Naive thymus-derived CD8-positive, alpha-beta T cell (primary cell): ENCODE results near the gene UGT2B15. TPM values are rescaled to one million over a fixed set of nuclear protein-coding genes. Genes with fewer than 3 reads are reported as not detected.
"Not testable (repeated sequence)": the region's sequence is repeated elsewhere in the genome, so short reads cannot be mapped to it uniquely, and the experiment has no call there.

Source experiments
- ATAC-seq, 2 donors: fragments of 150-1000 bp; cut with Tn5 transposase in 1 of 2; sonication (Bioruptor Pico), chemical (Tn5 transposase) in 1 of 2; 1 replicate in 1 of 2; 2 replicates in 1 of 2; pipeline ENCODE4 v1.10.0; 2021; ENCODE audit warnings: mild to moderate bottlenecking in 2 of 2, moderate library complexity in 2 of 2
- POLR2A ChIA-PET: fragments of 350-600 bp; sonication (Branson Sonifier 250); formaldehyde crosslinking; loops from one replicate; lab custom pipeline; 2021; ENCODE audit warnings: antibody characterized with exemption; lab: Charles Lee
- DNase-seq, 10 donors: peaks; one replicate each; pipeline versions ENCODE4 v3.0.0 to v3.0.0-alpha.2; 2020 to 2022
- H3K27ac Mint-ChIP-seq, 10 donors: one replicate each; pipeline ENCODE4 v1.8.0; 2020 to 2022; ENCODE audit warnings: mild to moderate bottlenecking in 10 of 10, mixed read lengths in 10 of 10, moderate library complexity in 4 of 10, inconsistent platforms in 1 of 10
- H3K27me3 Mint-ChIP-seq, 5 donors: one replicate each; pipeline ENCODE4 v1.8.0; 2021 to 2022; ENCODE audit warnings: mixed read lengths in 5 of 5
- H3K36me3 Mint-ChIP-seq, 3 donors: one replicate each; pipeline ENCODE4 v1.8.0; 2020 to 2022; ENCODE audit warnings: mixed read lengths in 3 of 3, mild to moderate bottlenecking in 2 of 3, inconsistent platforms in 1 of 3
- H3K4me1 Mint-ChIP-seq, 4 donors: one replicate each; pipeline ENCODE4 v1.8.0; 2021 to 2022; ENCODE audit warnings: mixed read lengths in 4 of 4
- H3K4me3 Mint-ChIP-seq, 10 donors: one replicate each; pipeline ENCODE4 v1.8.0; 2020 to 2022; ENCODE audit warnings: mild to moderate bottlenecking in 10 of 10, mixed read lengths in 10 of 10, moderate library complexity in 6 of 10, inconsistent platforms in 1 of 10
- H3K9me3 Mint-ChIP-seq, 9 donors: one replicate each; pipeline ENCODE4 v1.8.0; 2020 to 2022; ENCODE audit warnings: mixed read lengths in 9 of 9, mild to moderate bottlenecking in 3 of 9, inconsistent platforms in 1 of 9, moderate library complexity in 1 of 9
- polyA plus RNA-seq, 3 donors: library from polyadenylated mRNA; unstranded; fragments of 300-500 nt; fragmentation: Illumina TruSeq; gene quantifications; one replicate each; pipeline ENCODE4 v1.2.3, GENCODE V29; 2021
- total RNA-seq, 8 experiments: library from RNA in 2 of 8; stranded (reverse) in 2 of 8; gene quantifications; one replicate each; pipeline ENCODE4 v1.2.3 and lab custom pipeline; 2021 to 2026

UGT2B15 gene
- total and polyA plus RNA-seq, 5 experiments from 2014 or later, result not detected

GRCh38 chr4:68673143-68673542 lies 2.7 kb upstream of the UGT2B15 start:
- Mint-ChIP-seq H3K27ac (no peak overlapping the region), H3K27me3 (peaks cover 0 to 3% (median 0%) of the 10 kb centered on the region in 5 donors), H3K36me3 (no peaks in the 10 kb centered on the region), H3K4me1 (no peaks in the 10 kb centered on the region), H3K9me3 (peaks cover 0 to 13% (median 0%) of the 10 kb centered on the region in 9 donors), H3K4me3 (no peak overlapping the region)
- POLR2A ChIA-PET, result no interaction called here
- no peak for ATAC-seq
- peak in 1 of 10 donors; percentile 44 for DNase-seq

- H3K4me3 Mint-ChIP-seq, H3K27me3 Mint-ChIP-seq, H3K36me3 Mint-ChIP-seq, H3K4me1 Mint-ChIP-seq, H3K27ac Mint-ChIP-seq, POLR2A ChIA-PET, ATAC-seq, DNase-seq: not testable (repeated sequence)
- H3K9me3 Mint-ChIP-seq, result peaks cover 0 to 13% (median 0%) of the 10 kb centered on the region in 9 donors
Measured at GRCh38 chr4:68671217-68671616, 765 bp upstream of the UGT2B15 start.

GRCh38 chr4:68668537-68669163 lies 1.8 kb downstream of the UGT2B15 start:
- POLR2A ChIA-PET, DNase-seq, H3K27me3 Mint-ChIP-seq, H3K27ac Mint-ChIP-seq, H3K4me3 Mint-ChIP-seq, H3K36me3 Mint-ChIP-seq, H3K4me1 Mint-ChIP-seq, ATAC-seq: not testable (repeated sequence)
- peaks cover 0 to 13% (median 0%) of the 10 kb centered on the region in 9 donors for H3K9me3 Mint-ChIP-seq

- peak overlapping the region in 1 of 10 donors; percentile 9 for H3K27ac Mint-ChIP-seq
- DNase-seq, ATAC-seq, H3K4me3 Mint-ChIP-seq, POLR2A ChIA-PET, H3K9me3 Mint-ChIP-seq, H3K27me3 Mint-ChIP-seq, H3K36me3 Mint-ChIP-seq, H3K4me1 Mint-ChIP-seq: not testable (repeated sequence)
Measured at GRCh38 chr4:68667551-68667950, 2.9 kb downstream of the UGT2B15 start.

- ATAC-seq, H3K9me3 Mint-ChIP-seq, POLR2A ChIA-PET, H3K4me3 Mint-ChIP-seq, H3K4me1 Mint-ChIP-seq, H3K27me3 Mint-ChIP-seq, DNase-seq, H3K36me3 Mint-ChIP-seq, H3K27ac Mint-ChIP-seq: not testable (repeated sequence)
Measured at GRCh38 chr4:68664721-68665120, 5.7 kb downstream of the UGT2B15 start.

GRCh38 chr4:68662836-68663574 lies 7.4 kb downstream of the UGT2B15 start:
- H3K4me1 Mint-ChIP-seq, H3K27me3 Mint-ChIP-seq, H3K27ac Mint-ChIP-seq, H3K36me3 Mint-ChIP-seq, DNase-seq, POLR2A ChIA-PET, H3K9me3 Mint-ChIP-seq, ATAC-seq, H3K4me3 Mint-ChIP-seq: not testable (repeated sequence)

- no peak for ATAC-seq
- Mint-ChIP-seq H3K36me3 (no peaks in the 10 kb centered on the region), H3K27ac (no peak overlapping the region), H3K4me3 (no peak overlapping the region), H3K9me3 (no peaks in the 10 kb centered on the region), H3K4me1 (no peaks in the 10 kb centered on the region), H3K27me3 (no peaks in the 10 kb centered on the region)
- POLR2A ChIA-PET, result no interaction called here
- DNase-seq, result no peak
Measured at GRCh38 chr4:68658672-68659071, 11.8 kb downstream of the UGT2B15 start.

GRCh38 chr4:68657022-68657594 lies 13.3 kb downstream of the UGT2B15 start:
- DNase-seq, H3K4me1 Mint-ChIP-seq, H3K9me3 Mint-ChIP-seq, H3K36me3 Mint-ChIP-seq, ATAC-seq, H3K4me3 Mint-ChIP-seq, H3K27me3 Mint-ChIP-seq, POLR2A ChIA-PET, H3K27ac Mint-ChIP-seq: not testable (repeated sequence)

GRCh38 chr4:68656445-68656973 lies 13.9 kb downstream of the UGT2B15 start:
- H3K27ac Mint-ChIP-seq, H3K27me3 Mint-ChIP-seq, H3K9me3 Mint-ChIP-seq, H3K4me3 Mint-ChIP-seq, H3K4me1 Mint-ChIP-seq, POLR2A ChIA-PET, DNase-seq, ATAC-seq, H3K36me3 Mint-ChIP-seq: not testable (repeated sequence)

- Mint-ChIP-seq H3K36me3 (no peaks in the 10 kb centered on the region), H3K27me3 (peaks cover 0 to 11% (median 0%) of the 10 kb centered on the region in 5 donors), H3K4me3 (no peak overlapping the region), H3K27ac (no peak overlapping the region), H3K4me1 (no peaks in the 10 kb centered on the region), H3K9me3 (no peaks in the 10 kb centered on the region)
- POLR2A ChIA-PET, result interaction anchor here (0.6 kb wide), 1 partner anchor 8 kb away, joined by 5 read pairs; no protein-coding TSS in a partner anchor
- no peak for ATAC-seq
- DNase-seq, result no peak
Measured at GRCh38 chr4:68655764-68656444, 14.5 kb downstream of the UGT2B15 start.

- H3K36me3 Mint-ChIP-seq, result no peaks in the 10 kb centered on the region
- no peak for DNase-seq
- H3K27me3 Mint-ChIP-seq, result peaks cover 0 to 12% (median 6%) of the 10 kb centered on the region in 5 donors
- no peak overlapping the region for H3K4me3 Mint-ChIP-seq
- no peak overlapping the region for H3K27ac Mint-ChIP-seq
- no peak for ATAC-seq
- H3K4me1 Mint-ChIP-seq, result no peaks in the 10 kb centered on the region
- H3K9me3 Mint-ChIP-seq, result peaks cover 0 to 2% (median 0%) of the 10 kb centered on the region in 9 donors
- POLR2A ChIA-PET, result interaction anchor here (0.6 kb wide), 1 partner anchor 9 kb away, joined by 5 read pairs; no protein-coding TSS in a partner anchor
Measured at GRCh38 chr4:68654946-68655721, 15.3 kb downstream of the UGT2B15 start.

- H3K36me3 Mint-ChIP-seq, result no peaks in the 10 kb centered on the region
- peaks cover 0 to 13% (median 7%) of the 10 kb centered on the region in 5 donors for H3K27me3 Mint-ChIP-seq
- H3K9me3 Mint-ChIP-seq, result peaks cover 0 to 4% (median 0%) of the 10 kb centered on the region in 9 donors
- no peaks in the 10 kb centered on the region for H3K4me1 Mint-ChIP-seq
- H3K4me3 Mint-ChIP-seq, result no peak overlapping the region
- no peak overlapping the region for H3K27ac Mint-ChIP-seq
- no peak for DNase-seq
- ATAC-seq, result no peak
- POLR2A ChIA-PET, result no interaction called here
Measured at GRCh38 chr4:68651932-68652331, 18.5 kb downstream of the UGT2B15 start.
